ENCODE data around the gene PVALEF. TPM values are rescaled to one million over a fixed set of nuclear protein-coding genes. Genes with fewer than 3 reads are reported as not detected.

Gene PVALEF
- total and polyA plus RNA-seq, 2 of the 8 experiments (the other 6 are each of a cell fraction or from before 2014, with no cell fraction given) = 0.03 TPM; not detected in 1

DNA sequence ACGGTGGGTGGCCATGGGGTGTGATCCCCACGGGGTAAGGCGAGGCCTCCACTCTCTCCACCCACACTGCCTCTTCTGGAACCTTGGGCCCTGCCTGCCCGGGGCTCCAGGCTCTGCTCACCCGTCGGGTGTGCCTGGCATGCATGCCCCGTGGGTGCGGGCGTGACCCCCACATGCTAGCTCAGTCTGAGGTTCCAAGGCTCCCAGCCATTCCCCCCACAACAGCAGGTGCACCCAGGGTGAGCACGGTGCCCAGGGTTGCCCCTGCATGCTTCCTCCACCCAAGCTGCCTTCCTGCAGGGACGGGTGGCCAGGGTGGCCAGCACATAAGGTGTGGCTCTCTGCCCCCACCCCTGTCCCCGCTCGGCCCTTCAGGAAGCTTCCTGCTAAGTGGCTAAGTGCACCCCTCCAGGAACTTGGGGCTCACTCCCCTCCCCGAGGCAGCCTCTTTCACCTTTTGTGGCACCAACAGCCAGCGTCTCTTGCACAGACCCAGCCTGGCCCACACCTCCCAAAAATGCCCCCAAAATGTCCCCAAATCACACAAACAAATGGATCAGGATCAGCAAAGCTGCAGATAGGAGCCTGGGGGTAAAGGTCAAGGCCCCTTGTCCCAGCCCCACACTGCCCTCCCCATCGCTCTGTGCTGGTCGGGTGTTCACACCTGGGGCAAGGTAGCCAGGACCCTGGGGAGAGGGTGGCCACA is 21.4 kb upstream of the PVALEF start:
- H3K14ac ChIP-seq (ENCODE audit: insufficient read length) = no peak overlapping the region
- H2BK15ac ChIP-seq (ENCODE audit: low read length) = 0 out of 2 replicates have a peak overlapping the region, but pooled peaks have one; percentile 16
- no peak overlapping the region for H3K4ac ChIP-seq (replicated peaks; ENCODE audit: insufficient read length, low read depth, low read length)
- no peaks in the 10 kb centered on the region for H3K23me2 ChIP-seq (ENCODE audit: low read depth, low read length)
- H3K4me1 ChIP-seq (replicated peaks in 1 of 4; ENCODE audit: control insufficient read depth in 3 of 4, insufficient read depth in 4 of 4, low read length in 3 of 4) = peaks cover 0 to 2% (median 0%) of the 10 kb centered on the region in 4 experiments; a peak in 4 of 7 replicates
- TF ChIP-seq GTF2F1 (IDR thresholded peaks at IDR 0.05; ENCODE audit: borderline replicate concordance, low read depth, low read length) = no peak
- no peak for TF ChIP-seq CBX8 (IDR thresholded peaks at IDR 0.05; ENCODE audit: borderline replicate concordance, low read depth, low read length)
- no peak for DNase-seq (ENCODE audit: low read depth in 1 of 2, low spot score in 2 of 2)
- no peak overlapping the region for H3K18ac ChIP-seq (ENCODE audit: extremely low read depth, low read length)
- no peak for FAIRE-seq
- no peaks in the 10 kb centered on the region for H3K36me3 ChIP-seq (ENCODE audit: control insufficient read depth in 2 of 4, insufficient read depth in 4 of 4, low read length in 3 of 4)
- no peaks in the 10 kb centered on the region for H3K79me2 ChIP-seq (ENCODE audit: control insufficient read depth in 1 of 2, insufficient read depth in 2 of 2, low read length in 2 of 2)
- WGBS, 2 experiments (ENCODE audit: extremely low coverage in 1 of 2, insufficient coverage in 1 of 2, insufficient read length in 1 of 2, insufficient replicate concordance in 2 of 2, low coverage in 1 of 2, low lambda C conversion rate in 2 of 2, missing lambda C conversion rate in 1 of 2) = 96% methylated on average over 16 of the region's 17 CpGs; no CpG with 5 or more reads in 1 of the 2 experiments
- no peak overlapping the region for H2BK12ac ChIP-seq (ENCODE audit: low read depth, low read length)
- peaks cover 0 to under 1% of the 10 kb centered on the region in 2 experiments; a peak in 1 of 4 replicates for H3K9me3 ChIP-seq (ENCODE audit: insufficient read depth in 2 of 2, low read depth in 1 of 2, low read length in 1 of 2)
- H2AFZ ChIP-seq (ENCODE audit: low read length) = no peak overlapping the region
- no peak overlapping the region for H2BK5ac ChIP-seq (ENCODE audit: low read depth, low read length)
- H3K79me1 ChIP-seq (ENCODE audit: low read depth, low read length) = no peaks in the 10 kb centered on the region
- H4K5ac ChIP-seq (ENCODE audit: insufficient read length, low read depth, low read length) = no peak overlapping the region
- ChIA-PET CTCF (ENCODE audit: partially characterized antibody) (interaction anchor here (0.9 to 4.3 kb wide), 20 partner anchors 9 to 118 kb away, joined by 3 to 24 read pairs (median 3); partner anchors contain the start of genes NDUFAF8 and TEPSIN), POLR2A (ENCODE audit: partially characterized antibody) (interaction anchor here (0.6 to 1.5 kb wide), 2 partner anchors 9 to 101 kb away, joined by 3 to 6 read pairs; no protein-coding TSS in a partner anchor)
- peak overlapping the region; percentile 51 for H4K8ac ChIP-seq (ENCODE audit: extremely low read depth, insufficient read depth, low read length)
- H3K27ac ChIP-seq (ENCODE audit: low read depth, low read length) = no peak overlapping the region
- H2BK120ac ChIP-seq (replicated peaks; ENCODE audit: low read depth, low read length) = no peak overlapping the region
- no peak overlapping the region for H3K56ac ChIP-seq (replicated peaks; ENCODE audit: insufficient read length, low read depth, low read length)
- H3K4me2 ChIP-seq (ENCODE audit: insufficient read depth in 1 of 2, low read depth in 2 of 2, low read length in 2 of 2) = no peak overlapping the region
- no peak overlapping the region for H3K23ac ChIP-seq (ENCODE audit: insufficient read length)
- no peaks in the 10 kb centered on the region for H4K20me1 ChIP-seq (replicated peaks in 1 of 2; ENCODE audit: control insufficient read depth in 1 of 2, insufficient read depth in 2 of 2, low read length in 2 of 2)
- H2BK20ac ChIP-seq (ENCODE audit: low read length) = no peak overlapping the region
- H3K27me3 ChIP-seq (replicated peaks in 1 of 4; ENCODE audit: control insufficient read depth in 3 of 4, extremely low read depth in 1 of 4, insufficient read depth in 3 of 4, low read length in 3 of 4) = no peaks in the 10 kb centered on the region
- no peak overlapping the region for H3K4me3 ChIP-seq (ENCODE audit: extremely low read depth in 1 of 4, insufficient read depth in 2 of 4, low read depth in 3 of 4, low read length in 4 of 4)
- H4K91ac ChIP-seq (replicated peaks; ENCODE audit: insufficient read length, low read length) = no peak overlapping the region
- no peak overlapping the region for H2AK5ac ChIP-seq (ENCODE audit: low read depth, low read length)
- no peak overlapping the region for H3K9ac ChIP-seq (replicated peaks in 1 of 4; ENCODE audit: extremely low read depth in 1 of 4, low read depth in 3 of 4, low read length in 3 of 4)
